ENCODE results near the gene PSMB8. TPM values are rescaled to one million over a fixed set of nuclear protein-coding genes. Genes with fewer than 3 reads are reported as not detected.

The PSMB8 gene
- total RNA-seq, 1 experiment from 2014 or later, result 13.8 TPM

DNA sequence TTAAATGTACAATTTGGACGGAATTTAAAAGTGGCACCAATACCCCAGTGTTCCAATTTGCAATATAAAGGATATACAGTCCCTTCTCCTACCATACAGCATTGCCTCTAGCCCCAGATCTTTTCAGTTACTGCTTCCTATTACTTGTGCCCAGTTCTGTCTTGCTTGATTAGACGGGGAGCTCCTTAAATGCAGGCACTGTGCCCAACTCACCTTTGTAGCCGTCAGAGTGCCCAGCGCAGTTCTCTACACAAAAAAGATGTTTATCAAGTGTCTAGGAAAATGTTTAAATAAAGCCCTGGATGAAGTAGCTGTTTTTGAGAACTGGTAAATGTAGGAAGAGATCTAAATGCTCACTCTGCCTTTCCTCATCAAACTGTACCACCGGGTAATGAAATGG lies 12.9 kb downstream of the PSMB8 start:
- ATAC-seq (no peak), DNase-seq (ENCODE audit: low spot score) (no peak)
- H3K4me3 Mint-ChIP-seq, result no peak overlapping the region
- peaks cover 7% of the 10 kb centered on the region; the same call in 1 of the 2 replicates for H3K36me3 Mint-ChIP-seq
- no peaks in the 10 kb centered on the region for H3K27me3 Mint-ChIP-seq (ENCODE audit: low read depth)
- POLR2A ChIA-PET, result no interaction called here
- no peaks in the 10 kb centered on the region for H3K9me3 Mint-ChIP-seq
- H3K27ac Mint-ChIP-seq, result no peak overlapping the region
- CTCF ChIA-PET, result no interaction called here
- H3K4me1 Mint-ChIP-seq, result peaks cover 7% of the 10 kb centered on the region
- TF ChIP-seq, protein P1, sequence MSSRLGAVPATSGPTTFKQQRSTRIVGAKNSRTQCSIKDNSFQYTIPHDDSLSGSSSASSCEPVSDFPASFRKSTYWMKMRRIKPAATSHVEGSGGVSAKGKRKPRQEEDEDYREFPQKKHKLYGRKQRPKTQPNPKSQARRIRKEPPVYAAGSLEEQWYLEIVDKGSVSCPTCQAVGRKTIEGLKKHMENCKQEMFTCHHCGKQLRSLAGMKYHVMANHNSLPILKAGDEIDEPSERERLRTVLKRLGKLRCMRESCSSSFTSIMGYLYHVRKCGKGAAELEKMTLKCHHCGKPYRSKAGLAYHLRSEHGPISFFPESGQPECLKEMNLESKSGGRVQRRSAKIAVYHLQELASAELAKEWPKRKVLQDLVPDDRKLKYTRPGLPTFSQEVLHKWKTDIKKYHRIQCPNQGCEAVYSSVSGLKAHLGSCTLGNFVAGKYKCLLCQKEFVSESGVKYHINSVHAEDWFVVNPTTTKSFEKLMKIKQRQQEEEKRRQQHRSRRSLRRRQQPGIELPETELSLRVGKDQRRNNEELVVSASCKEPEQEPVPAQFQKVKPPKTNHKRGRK (CRISPR knock-in tag; IDR thresholded peaks at IDR 0.05; ENCODE audit: borderline replicate concordance), result no peak
- TF ChIP-seq SMAD4 (CRISPR knock-in tag; IDR thresholded peaks at IDR 0.05) (no peak), ZNF138 (CRISPR knock-in tag; conservative IDR thresholded peaks at IDR 0.05) (no peak), NR3C1 (CRISPR knock-in tag; conservative IDR thresholded peaks at IDR 0.05; ENCODE audit: low read depth) (no peak), NR1H2 (CRISPR knock-in tag; IDR thresholded peaks at IDR 0.05) (no peak), CREM (CRISPR knock-in tag; IDR thresholded peaks at IDR 0.05) (no peak), TEAD4 (CRISPR knock-in tag; IDR thresholded peaks at IDR 0.05) (no peak), ZNF423 (CRISPR knock-in tag; IDR thresholded peaks at IDR 0.05) (no peak), FOXP1 (CRISPR knock-in tag; IDR thresholded peaks at IDR 0.05; ENCODE audit: borderline replicate concordance) (no peak), HMGA2 (CRISPR knock-in tag; IDR thresholded peaks at IDR 0.05) (no peak), MYBL2 (CRISPR knock-in tag; IDR thresholded peaks at IDR 0.05) (no peak)
- TF ChIP-seq, protein P2, sequence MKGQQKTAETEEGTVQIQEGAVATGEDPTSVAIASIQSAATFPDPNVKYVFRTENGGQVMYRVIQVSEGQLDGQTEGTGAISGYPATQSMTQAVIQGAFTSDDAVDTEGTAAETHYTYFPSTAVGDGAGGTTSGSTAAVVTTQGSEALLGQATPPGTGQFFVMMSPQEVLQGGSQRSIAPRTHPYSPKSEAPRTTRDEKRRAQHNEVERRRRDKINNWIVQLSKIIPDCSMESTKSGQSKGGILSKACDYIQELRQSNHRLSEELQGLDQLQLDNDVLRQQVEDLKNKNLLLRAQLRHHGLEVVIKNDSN (CRISPR knock-in tag; IDR thresholded peaks at IDR 0.05), result no peak
- TF ChIP-seq, protein P3, sequence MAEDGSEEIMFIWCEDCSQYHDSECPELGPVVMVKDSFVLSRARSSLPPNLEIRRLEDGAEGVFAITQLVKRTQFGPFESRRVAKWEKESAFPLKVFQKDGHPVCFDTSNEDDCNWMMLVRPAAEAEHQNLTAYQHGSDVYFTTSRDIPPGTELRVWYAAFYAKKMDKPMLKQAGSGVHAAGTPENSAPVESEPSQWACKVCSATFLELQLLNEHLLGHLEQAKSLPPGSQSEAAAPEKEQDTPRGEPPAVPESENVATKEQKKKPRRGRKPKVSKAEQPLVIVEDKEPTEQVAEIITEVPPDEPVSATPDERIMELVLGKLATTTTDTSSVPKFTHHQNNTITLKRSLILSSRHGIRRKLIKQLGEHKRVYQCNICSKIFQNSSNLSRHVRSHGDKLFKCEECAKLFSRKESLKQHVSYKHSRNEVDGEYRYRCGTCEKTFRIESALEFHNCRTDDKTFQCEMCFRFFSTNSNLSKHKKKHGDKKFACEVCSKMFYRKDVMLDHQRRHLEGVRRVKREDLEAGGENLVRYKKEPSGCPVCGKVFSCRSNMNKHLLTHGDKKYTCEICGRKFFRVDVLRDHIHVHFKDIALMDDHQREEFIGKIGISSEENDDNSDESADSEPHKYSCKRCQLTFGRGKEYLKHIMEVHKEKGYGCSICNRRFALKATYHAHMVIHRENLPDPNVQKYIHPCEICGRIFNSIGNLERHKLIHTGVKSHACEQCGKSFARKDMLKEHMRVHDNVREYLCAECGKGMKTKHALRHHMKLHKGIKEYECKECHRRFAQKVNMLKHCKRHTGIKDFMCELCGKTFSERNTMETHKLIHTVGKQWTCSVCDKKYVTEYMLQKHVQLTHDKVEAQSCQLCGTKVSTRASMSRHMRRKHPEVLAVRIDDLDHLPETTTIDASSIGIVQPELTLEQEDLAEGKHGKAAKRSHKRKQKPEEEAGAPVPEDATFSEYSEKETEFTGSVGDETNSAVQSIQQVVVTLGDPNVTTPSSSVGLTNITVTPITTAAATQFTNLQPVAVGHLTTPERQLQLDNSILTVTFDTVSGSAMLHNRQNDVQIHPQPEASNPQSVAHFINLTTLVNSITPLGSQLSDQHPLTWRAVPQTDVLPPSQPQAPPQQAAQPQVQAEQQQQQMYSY (CRISPR knock-in tag; IDR thresholded peaks at IDR 0.05), result no peak
- TF ChIP-seq, protein P4, sequence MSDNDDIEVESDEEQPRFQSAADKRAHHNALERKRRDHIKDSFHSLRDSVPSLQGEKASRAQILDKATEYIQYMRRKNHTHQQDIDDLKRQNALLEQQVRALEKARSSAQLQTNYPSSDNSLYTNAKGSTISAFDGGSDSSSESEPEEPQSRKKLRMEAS (CRISPR knock-in tag; IDR thresholded peaks at IDR 0.05), result no peak
- TF ChIP-seq, protein P5, sequence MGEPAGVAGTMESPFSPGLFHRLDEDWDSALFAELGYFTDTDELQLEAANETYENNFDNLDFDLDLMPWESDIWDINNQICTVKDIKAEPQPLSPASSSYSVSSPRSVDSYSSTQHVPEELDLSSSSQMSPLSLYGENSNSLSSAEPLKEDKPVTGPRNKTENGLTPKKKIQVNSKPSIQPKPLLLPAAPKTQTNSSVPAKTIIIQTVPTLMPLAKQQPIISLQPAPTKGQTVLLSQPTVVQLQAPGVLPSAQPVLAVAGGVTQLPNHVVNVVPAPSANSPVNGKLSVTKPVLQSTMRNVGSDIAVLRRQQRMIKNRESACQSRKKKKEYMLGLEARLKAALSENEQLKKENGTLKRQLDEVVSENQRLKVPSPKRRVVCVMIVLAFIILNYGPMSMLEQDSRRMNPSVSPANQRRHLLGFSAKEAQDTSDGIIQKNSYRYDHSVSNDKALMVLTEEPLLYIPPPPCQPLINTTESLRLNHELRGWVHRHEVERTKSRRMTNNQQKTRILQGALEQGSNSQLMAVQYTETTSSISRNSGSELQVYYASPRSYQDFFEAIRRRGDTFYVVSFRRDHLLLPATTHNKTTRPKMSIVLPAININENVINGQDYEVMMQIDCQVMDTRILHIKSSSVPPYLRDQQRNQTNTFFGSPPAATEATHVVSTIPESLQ (CRISPR knock-in tag; IDR thresholded peaks at IDR 0.05), result no peak

DNA sequence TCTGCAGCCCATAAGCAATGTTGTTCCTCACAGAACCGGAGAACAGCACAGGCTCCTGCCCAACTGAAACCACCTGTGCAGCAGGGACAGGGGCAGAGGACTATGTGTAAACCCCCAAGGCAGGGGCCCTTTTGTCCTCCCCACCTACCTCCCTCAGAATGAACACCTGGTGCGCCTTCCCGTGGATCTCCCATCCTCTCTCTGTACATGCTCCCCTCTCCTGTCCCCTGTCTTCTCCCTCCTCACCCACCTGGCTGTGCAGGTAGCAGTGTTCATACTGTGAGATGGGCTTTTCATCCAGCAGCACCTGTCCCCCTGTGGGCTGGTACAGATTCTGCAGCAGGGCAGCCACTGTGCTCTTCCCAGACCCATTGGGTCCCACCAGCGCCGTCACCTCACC lies 13.8 kb downstream of the PSMB8 start:
- DNase-seq (ENCODE audit: low spot score) (no peak), ATAC-seq (no peak)
- peaks cover 9% of the 10 kb centered on the region for H3K4me1 Mint-ChIP-seq
- peaks cover 7% of the 10 kb centered on the region; the same call in 1 of the 2 replicates for H3K36me3 Mint-ChIP-seq
- H3K27me3 Mint-ChIP-seq (ENCODE audit: low read depth), result no peaks in the 10 kb centered on the region
- CTCF ChIA-PET, result no interaction called here
- no peak overlapping the region for H3K27ac Mint-ChIP-seq
- H3K9me3 Mint-ChIP-seq, result no peaks in the 10 kb centered on the region
- no peak overlapping the region for H3K4me3 Mint-ChIP-seq
- TF ChIP-seq, protein P4 (CRISPR knock-in tag; IDR thresholded peaks at IDR 0.05), result no peak
- TF ChIP-seq, protein P6, sequence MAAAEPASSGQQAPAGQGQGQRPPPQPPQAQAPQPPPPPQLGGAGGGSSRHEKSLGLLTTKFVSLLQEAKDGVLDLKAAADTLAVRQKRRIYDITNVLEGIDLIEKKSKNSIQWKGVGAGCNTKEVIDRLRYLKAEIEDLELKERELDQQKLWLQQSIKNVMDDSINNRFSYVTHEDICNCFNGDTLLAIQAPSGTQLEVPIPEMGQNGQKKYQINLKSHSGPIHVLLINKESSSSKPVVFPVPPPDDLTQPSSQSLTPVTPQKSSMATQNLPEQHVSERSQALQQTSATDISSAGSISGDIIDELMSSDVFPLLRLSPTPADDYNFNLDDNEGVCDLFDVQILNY (CRISPR knock-in tag; IDR thresholded peaks at IDR 0.05), result no peak
- TF ChIP-seq SOX15 (CRISPR knock-in tag; IDR thresholded peaks at IDR 0.05), result no peak
- no peak for TF ChIP-seq ZNF416 (CRISPR knock-in tag; IDR thresholded peaks at IDR 0.05)
- no peak for TF ChIP-seq EMX1 (CRISPR knock-in tag; IDR thresholded peaks at IDR 0.05)
- TF ChIP-seq, protein P1 (CRISPR knock-in tag; IDR thresholded peaks at IDR 0.05; ENCODE audit: borderline replicate concordance), result no peak
- TF ChIP-seq, protein P7, sequence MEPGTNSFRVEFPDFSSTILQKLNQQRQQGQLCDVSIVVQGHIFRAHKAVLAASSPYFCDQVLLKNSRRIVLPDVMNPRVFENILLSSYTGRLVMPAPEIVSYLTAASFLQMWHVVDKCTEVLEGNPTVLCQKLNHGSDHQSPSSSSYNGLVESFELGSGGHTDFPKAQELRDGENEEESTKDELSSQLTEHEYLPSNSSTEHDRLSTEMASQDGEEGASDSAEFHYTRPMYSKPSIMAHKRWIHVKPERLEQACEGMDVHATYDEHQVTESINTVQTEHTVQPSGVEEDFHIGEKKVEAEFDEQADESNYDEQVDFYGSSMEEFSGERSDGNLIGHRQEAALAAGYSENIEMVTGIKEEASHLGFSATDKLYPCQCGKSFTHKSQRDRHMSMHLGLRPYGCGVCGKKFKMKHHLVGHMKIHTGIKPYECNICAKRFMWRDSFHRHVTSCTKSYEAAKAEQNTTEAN (CRISPR knock-in tag; IDR thresholded peaks at IDR 0.05), result no peak
- POLR2A ChIA-PET, result no interaction called here
